G401 (cell line): Measurements from ENCODE around the gene DLK1. TPM values are rescaled to one million over a fixed set of nuclear protein-coding genes. Genes with fewer than 3 reads are reported as not detected.
A peak's percentile ranks its signal among the peaks of the same experiment; 100 is the strongest.

Experiments used
- DNase-seq: peaks from one replicate; pipeline ENCODE4 v3.0.0-alpha.2; 2015; ENCODE audit warnings: low spot score
- in situ Hi-C: cut with HindIII; loops from 2 replicates; pipeline ENCODE4 v1.10.0; 2016; ENCODE audit warnings: low sequenced_read_pairs, mixed read lengths
- total RNA-seq: library from RNA; depleted of rRNA; stranded (reverse); fragments of >200 nt; shearing (Covaris generic); gene quantifications from 2 replicates; pipeline ENCODE4 v1.2.3, GENCODE V29; 2014; rRNA removed

The DLK1 gene
- 4.4 and 6.1 TPM in 2 replicates for total RNA-seq

- no peak for DNase-seq
- in situ Hi-C loops = no loop called here
Observed at GRCh38 chr14:100726550-100727085, at the start of gene DLK1. DLK1 (plus strand) TSS chr14:100726892; CDS start chr14:100727069, 177 bp downstream.

- no peak for DNase-seq
- in situ Hi-C loops = no loop called here
Observed at GRCh38 chr14:100677152-100677551, 49.5 kb upstream of the DLK1 start.

DNA sequence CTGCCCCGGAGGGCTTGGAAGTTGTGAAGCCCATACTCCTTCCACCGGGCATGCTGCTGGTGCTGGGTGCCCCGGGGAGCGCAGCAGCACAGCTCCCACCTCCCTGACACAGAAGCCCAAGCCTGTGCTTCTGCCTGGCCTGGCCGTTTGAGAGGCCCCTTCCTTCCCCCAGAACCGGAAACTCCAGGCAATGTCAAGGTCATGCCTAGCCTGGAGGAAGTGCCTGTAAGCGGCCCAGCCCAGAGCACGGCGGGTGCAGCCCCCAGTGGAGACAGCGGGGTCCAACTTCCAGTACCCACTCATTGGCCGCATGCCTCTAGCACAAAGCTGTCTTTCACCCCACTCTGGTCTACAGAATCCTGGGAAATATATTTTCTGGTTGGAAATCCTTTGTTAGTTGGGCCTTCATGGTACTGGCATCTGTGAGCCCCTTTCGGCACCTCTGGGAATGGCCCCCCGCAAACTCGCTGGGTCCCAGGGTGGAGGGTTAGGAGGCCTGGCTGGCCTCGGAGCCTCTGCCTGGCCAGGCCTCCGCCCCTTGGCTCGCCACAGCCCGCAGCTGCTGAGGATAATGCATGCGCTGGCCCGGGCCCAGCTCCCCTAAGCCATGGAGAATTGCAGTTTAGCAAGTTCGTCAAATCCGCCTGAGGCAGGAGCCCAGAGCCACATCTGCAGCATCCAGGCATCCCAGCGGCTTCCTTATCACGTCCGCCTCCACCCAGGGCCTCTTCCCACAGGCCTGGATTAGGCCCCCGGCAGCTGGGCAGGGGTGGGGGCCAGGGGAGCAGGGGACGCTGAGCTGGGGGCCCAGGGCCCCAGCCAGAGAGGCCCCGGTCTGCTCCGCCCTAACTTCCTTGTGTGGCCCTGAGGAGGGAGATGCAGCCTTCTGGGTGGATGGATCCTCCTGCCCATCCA is 48.9 kb upstream of the DLK1 start:
- no peak for DNase-seq
- in situ Hi-C loops = no loop called here

- no peak for DNase-seq
- in situ Hi-C loops = no loop called here
Observed at GRCh38 chr14:100678469-100678828, 48.2 kb upstream of the DLK1 start.

DNA sequence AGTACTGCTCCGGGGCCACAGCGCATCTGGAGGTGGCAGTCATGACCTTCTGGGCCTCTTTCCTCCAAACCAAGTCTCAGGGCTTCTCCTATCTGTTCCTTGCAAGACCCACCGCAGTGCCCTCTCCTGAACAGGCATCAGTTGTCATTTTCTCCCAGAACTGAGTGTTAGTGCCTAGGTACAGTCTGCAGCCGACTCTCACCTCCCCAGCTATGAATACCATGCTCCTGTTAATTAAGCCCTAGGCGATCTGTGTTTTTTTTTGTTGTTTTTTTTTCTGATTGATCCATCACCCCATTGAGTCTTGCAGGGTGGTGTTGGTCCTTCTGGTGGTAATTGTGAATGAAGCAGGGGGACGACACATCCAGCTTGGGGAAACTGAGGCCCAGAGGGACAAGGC is 47.5 kb upstream of the DLK1 start:
- no peak for DNase-seq
- in situ Hi-C loops = no loop called here

GRCh38 chr14:100679707-100680438 is 46.8 kb upstream of the DLK1 start:
- no peak for DNase-seq
- in situ Hi-C loops = no loop called here

DNA sequence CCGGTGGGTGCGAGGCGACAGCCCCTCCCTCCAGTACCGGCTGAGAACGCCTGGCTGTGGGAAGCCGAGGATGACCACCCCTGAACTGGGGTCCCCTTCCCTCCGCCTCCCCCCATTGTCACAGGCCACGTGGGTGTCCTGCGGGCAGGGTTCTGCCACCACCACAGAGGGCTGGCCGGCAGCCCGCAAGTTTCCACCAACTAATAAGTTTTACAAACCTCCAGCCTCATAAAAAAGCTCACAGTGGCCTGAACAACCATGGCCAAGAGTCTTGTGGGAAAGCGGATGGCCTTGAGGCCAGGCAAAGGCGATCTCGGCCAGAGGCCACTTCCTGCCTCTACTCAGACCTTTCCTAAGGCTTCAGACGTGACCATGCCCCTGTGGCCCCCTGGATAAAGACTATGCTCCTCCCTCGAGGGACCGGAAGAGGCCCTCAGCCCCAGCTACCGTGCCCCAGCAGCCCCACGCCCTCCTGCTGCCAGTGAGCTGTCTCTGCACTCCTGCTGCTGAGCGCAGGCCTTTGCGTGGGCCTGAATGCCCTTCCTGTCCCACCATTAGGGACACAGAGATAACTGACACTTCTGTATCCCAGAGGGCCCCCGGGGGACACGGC is 46.1 kb upstream of the DLK1 start:
- no peak for DNase-seq
- in situ Hi-C loops = no loop called here

- DNase-seq = no peak
- in situ Hi-C loops = no loop called here
Observed at GRCh38 chr14:100681111-100681510, 45.6 kb upstream of the DLK1 start.

DNA sequence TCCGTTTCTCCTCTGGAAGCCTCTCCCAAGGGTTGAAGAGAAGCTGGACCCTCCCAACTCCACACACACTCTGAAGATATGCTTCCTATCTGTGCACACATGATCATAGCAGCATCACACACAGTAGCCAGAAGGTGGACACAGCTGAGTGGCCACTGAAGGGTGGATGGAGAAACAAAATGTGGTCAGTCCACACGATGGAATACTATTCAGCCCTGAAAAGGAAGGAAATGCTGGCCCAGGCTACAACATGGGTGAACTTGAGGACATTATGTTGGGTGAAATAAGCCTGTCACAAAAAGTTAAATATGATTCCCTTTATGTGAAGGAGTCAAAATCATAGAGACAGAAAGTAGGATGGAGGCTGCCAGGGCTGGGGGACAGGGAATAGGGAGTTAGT is 43.9 kb upstream of the DLK1 start:
- in situ Hi-C loops = no loop called here
- DNase-seq = no peak

GRCh38 chr14:100683578-100683977 is 43.1 kb upstream of the DLK1 start:
- in situ Hi-C loops = no loop called here
- peak; percentile 8 for DNase-seq

- in situ Hi-C loops = no loop called here
- DNase-seq = no peak
Observed at GRCh38 chr14:100684154-100684553, 42.5 kb upstream of the DLK1 start.

DNA sequence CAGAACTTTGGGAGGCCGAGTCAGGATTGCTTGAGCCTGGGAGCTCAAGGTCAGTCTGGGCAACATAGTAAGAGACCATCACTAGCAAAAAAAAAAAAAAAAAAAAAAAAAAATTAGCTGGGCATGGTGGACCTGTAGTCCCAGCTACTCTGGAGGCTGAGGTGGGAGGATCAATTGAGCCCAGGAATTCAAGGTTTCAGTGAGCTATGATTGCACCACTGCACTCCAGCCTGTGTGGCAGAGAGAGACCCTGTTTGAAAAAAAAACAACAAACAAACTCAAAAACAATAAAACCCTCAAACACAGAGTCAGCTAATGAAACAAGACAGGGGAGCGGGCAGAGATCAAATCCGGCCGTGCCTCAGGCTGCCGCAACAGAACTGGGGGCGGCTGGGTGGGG is 41.7 kb upstream of the DLK1 start:
- DNase-seq = no peak

GRCh38 chr14:100686858-100687257 is 39.8 kb upstream of the DLK1 start:
- DNase-seq = no peak
- in situ Hi-C loops = no loop called here

More for the DNA sequence above, 41.7 kb upstream of the DLK1 start:
- in situ Hi-C loops = no loop called here

- in situ Hi-C loops = no loop called here
- DNase-seq = no peak
Observed at GRCh38 chr14:100687386-100687785, 39.3 kb upstream of the DLK1 start.

- in situ Hi-C loops = no loop called here
- DNase-seq = no peak
Observed at GRCh38 chr14:100688051-100688450, 38.6 kb upstream of the DLK1 start.

DNA sequence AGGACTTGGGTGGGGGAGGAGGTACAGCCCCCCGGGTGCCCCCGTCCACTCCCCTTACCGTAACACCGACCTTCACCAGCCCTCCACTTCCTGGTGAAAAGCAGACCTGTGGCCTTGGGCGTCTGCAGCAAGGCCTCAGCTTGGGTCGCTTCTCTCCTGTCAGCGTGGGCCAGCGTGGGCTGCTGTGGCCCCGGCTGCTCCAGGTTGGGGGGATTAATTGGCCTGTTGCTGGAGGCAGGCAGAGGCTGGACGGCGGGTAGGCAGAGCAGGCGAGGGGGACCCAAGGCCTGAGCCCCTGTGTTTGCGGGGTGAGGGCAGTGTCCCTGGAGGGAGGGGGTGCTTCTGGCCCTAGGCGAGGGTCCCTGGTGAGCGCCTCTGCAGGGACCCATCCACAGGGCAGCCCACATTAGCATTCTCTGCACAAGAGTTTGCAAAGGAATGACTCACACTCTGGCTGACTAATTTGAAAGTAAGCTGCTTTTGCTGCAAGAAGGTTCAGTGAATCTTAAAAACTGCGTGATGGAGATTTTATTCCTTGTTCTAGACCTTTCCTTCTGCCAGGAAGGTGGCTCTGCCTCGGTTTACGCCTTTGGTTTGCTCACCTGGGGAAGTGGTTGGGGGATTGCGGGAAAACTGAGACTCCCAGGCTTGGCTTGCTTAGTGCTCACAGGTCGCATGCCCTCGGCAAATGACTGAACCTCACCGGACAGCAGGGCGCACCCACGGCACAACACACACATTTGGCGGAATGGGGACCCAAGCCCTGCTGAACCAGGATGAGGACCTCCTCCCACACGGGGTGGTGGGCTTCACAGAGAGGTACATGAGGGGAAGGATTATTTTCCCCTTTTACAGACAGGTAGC is 37.9 kb upstream of the DLK1 start:
- no peak for DNase-seq
- in situ Hi-C loops = no loop called here

DNA sequence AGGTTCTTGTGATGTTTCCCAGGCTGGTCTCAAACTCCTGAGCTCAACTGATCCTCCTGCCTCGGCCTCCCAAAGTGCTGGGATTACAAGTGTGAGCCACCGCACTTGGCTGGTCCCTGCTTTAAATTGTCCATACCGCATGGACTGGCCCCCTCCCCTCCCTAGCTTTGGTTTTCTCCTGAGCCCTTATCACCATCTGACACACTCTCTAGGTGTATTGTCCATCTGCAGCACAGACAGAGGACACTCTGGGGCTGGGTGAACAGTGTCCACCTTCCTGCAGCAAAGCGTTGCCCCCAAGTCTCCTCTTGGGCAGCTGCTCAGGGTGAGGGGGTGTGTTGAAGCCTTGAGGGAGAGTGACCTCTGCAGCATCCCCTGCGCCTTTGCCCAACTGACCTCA is 36.0 kb upstream of the DLK1 start:
- no peak for DNase-seq
- in situ Hi-C loops = no loop called here

GRCh38 chr14:100691395-100692056 is 35.2 kb upstream of the DLK1 start:
- in situ Hi-C loops = no loop called here

More at GRCh38 chr14:100691395-100692056, 35.2 kb upstream of the DLK1 start:
- DNase-seq = peak; percentile 35
